AG09309 (cell line): ENCODE results near the gene SDC1.
"Not testable (repeated sequence)": the region's sequence is repeated elsewhere in the genome, so short reads cannot be mapped to it uniquely, and the experiment has no call there.

ENCODE experiments used
- DNase-seq: peaks from one replicate; pipeline ENCODE4 v3.0.0-alpha.2; 2010; ENCODE audit warnings: low read depth
- H3K4me3 ChIP-seq: 2 replicates; pipeline ENCODE4 v1.5.1; 2011; ENCODE audit warnings: mild to moderate bottlenecking, low read depth, low read length, moderate library complexity; ENCODE audit not compliant: control insufficient read depth
- TF ChIP-seq, protein P1 (sequence below): IDR thresholded peaks from 2 replicates; pipeline ENCODE4 v1.5.1; 2011; ENCODE audit warnings: mild to moderate bottlenecking, low read depth, low read length, inconsistent platforms; ENCODE audit not compliant: insufficient read depth, control insufficient read depth; ENCODE audit errors: missing control alignments

The SDC1 gene

GRCh38 chr2:20197192-20197591 lies 27.7 kb downstream of the SDC1 start:
- H3K4me3 ChIP-seq: no peak overlapping the region
- DNase-seq: no peak
- TF ChIP-seq, protein P1, sequence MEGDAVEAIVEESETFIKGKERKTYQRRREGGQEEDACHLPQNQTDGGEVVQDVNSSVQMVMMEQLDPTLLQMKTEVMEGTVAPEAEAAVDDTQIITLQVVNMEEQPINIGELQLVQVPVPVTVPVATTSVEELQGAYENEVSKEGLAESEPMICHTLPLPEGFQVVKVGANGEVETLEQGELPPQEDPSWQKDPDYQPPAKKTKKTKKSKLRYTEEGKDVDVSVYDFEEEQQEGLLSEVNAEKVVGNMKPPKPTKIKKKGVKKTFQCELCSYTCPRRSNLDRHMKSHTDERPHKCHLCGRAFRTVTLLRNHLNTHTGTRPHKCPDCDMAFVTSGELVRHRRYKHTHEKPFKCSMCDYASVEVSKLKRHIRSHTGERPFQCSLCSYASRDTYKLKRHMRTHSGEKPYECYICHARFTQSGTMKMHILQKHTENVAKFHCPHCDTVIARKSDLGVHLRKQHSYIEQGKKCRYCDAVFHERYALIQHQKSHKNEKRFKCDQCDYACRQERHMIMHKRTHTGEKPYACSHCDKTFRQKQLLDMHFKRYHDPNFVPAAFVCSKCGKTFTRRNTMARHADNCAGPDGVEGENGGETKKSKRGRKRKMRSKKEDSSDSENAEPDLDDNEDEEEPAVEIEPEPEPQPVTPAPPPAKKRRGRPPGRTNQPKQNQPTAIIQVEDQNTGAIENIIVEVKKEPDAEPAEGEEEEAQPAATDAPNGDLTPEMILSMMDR: no peak

DNA sequence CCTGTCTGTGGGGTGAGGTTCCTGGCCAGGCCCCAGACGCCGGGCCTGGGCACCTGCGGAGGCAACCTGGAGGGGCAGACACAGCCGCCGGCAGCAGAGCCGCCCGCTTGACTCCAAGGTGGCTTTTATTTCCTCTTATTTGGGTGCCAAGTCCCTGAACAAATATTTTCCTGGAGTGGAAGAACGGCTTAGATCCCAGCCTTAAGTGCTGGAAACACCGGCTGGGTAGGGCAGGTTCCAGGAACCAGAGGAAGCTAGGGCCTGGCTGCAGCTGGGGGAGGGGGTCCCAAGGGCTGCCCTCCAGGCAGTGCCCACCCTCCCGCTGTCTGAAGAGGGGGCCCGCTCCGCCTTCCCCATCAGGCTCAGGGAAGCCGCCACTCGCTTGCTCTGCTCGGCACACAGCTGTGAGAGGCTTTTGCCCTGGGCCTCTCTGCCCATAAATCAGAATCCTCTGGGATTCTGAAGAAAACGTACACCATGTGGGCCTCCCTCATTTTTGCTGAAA lies 28.2 kb downstream of the SDC1 start:
- DNase-seq: no peak
- no peak overlapping the region for H3K4me3 ChIP-seq
- TF ChIP-seq, protein P1: no peak

- TF ChIP-seq, protein P1: no peak
- DNase-seq: no peak
- H3K4me3 ChIP-seq: no peak overlapping the region
These were observed 28.8 kb downstream of the SDC1 start for GRCh38 chr2:20196053-20196656.

- DNase-seq: no peak
- TF ChIP-seq, protein P1: no peak
- no peak overlapping the region for H3K4me3 ChIP-seq
These were observed 29.4 kb downstream of the SDC1 start for GRCh38 chr2:20195431-20196033.

- not testable (repeated sequence) for H3K4me3 ChIP-seq, DNase-seq
These were observed 29.9 kb downstream of the SDC1 start for GRCh38 chr2:20195016-20195411.

DNA sequence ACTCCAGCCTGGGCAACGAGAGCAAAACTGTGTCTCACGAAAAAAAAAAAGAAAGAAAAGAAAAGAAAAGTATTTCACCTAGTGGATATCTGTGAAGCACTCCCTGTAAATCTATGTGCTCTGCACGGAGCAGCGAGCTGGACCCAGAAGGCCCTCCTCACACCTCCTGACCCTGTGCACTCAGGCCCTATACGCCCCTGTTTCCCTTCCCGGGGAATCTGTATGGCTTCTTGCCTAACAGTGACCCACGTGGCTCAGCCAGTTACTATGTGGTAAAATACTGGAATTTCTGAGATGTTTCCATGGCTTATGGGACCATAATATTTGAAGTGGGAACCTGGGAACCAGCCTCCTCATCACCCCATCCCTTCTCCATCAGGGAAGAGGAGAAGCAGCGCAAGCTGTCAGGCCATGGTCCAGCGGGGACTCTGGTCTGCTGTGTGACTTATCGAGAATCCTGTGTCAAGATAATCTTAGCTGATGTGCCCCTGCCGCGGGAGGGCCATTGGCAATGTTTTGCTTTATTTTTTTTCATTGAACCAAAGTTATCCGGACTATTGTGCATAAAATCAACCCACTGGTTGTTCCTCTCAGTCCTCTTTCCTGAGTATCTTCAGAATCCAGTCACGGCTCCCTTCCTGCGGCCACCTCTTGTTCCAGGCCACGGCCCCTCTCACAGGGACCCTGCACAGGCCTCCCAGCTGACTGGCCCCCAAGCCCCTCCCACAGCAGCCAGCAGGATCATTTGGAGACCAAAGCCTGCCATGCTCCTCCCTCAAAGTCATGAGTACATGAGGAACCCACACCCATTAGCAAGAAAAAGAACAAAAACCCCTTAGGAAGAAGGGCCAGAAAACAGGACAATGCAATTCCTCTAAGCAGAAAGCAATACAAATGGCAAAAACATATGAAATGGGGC lies 30.6 kb downstream of the SDC1 start:
- TF ChIP-seq, protein P1: no peak
- H3K4me3 ChIP-seq: no peak overlapping the region
- no peak for DNase-seq

DNA sequence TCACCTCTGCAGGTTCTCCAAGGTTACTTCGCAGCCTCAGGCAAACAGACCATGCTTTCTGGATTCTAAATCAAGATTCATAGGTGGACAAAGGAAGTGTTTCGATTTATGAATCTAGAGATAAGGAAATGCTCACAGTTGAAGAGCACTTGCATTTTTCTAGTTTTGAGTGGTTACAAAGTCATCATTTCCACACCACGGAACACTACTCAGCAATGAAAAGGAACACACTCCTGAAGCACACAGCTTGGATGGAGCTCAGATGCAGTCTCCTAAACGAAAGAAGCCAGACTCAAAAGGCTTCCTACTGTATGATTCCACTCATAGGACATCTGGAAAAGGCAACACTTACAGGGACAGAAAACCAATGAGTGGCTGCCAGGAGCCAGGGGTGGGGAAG lies 31.7 kb downstream of the SDC1 start:
- no peak for DNase-seq
- no peak overlapping the region for H3K4me3 ChIP-seq
- TF ChIP-seq, protein P1: no peak
